MM.1S (cell line): Measurements from ENCODE around the gene TRIM5.

Experiments
- DNase-seq: peaks from one replicate; pipeline ENCODE4 v3.0.0-alpha.2; 2015
- H2AFZ ChIP-seq: fragments of 300-600 bp; sonication (generic); 2 replicates; pipeline ENCODE4 v1.6.0; 2016; ENCODE audit warnings: antibody characterized with exemption, low read length
- H3F3A ChIP-seq: fragments of 300-600 bp; sonication (generic); 2 replicates; pipeline ENCODE4 v1.6.1; 2016; ENCODE audit warnings: mild to moderate bottlenecking, antibody characterized with exemption, low read length, moderate library complexity, mixed read lengths; ENCODE audit not compliant: insufficient read depth
- H3K27ac ChIP-seq: fragments of 300-600 bp; sonication (generic); 2 replicates; pipeline ENCODE4 v1.5.1; 2016; ENCODE audit warnings: mild to moderate bottlenecking, low read length
- H3K27me3 ChIP-seq: fragments of 300-600 bp; sonication (generic); replicated peaks from 2 replicates; pipeline ENCODE4 v1.6.0; 2016; ENCODE audit warnings: low read length; ENCODE audit not compliant: insufficient read depth
- H3K36me3 ChIP-seq: fragments of 300-600 bp; sonication (generic); replicated peaks from 2 replicates; pipeline ENCODE4 v1.6.1; 2016; ENCODE audit warnings: mild to moderate bottlenecking, low read length, mixed read lengths; ENCODE audit not compliant: insufficient read depth
- H3K4me1 ChIP-seq: fragments of 300-600 bp; sonication (generic); 2 replicates; pipeline ENCODE4 v1.6.1; 2016; ENCODE audit warnings: low read length, mixed read lengths
- H3K4me2 ChIP-seq: fragments of 300-600 bp; sonication (generic); 2 replicates; pipeline ENCODE4 v1.6.0; 2016; ENCODE audit warnings: low read depth, low read length
- H3K4me3 ChIP-seq: fragments of 300-600 bp; sonication (generic); 2 replicates; pipeline ENCODE4 v1.5.1; 2016; ENCODE audit warnings: low read length, mixed read lengths
- H3K79me2 ChIP-seq: fragments of 300-600 bp; sonication (generic); 2 replicates; pipeline ENCODE4 v1.6.1; 2016; ENCODE audit warnings: mixed run types, low read length, mixed read lengths
- H3K9ac ChIP-seq: fragments of 300-600 bp; sonication (generic); 2 replicates; pipeline ENCODE4 v1.6.1; 2016; ENCODE audit warnings: low read length, mixed read lengths
- H3K9me2 ChIP-seq: fragments of 300-600 bp; sonication (generic); replicated peaks from 2 replicates; pipeline ENCODE4 v1.6.1; 2016; ENCODE audit warnings: mild to moderate bottlenecking, low read length, mixed read lengths; ENCODE audit not compliant: insufficient read depth
- H3K9me3 ChIP-seq: fragments of 300-600 bp; sonication (generic); replicated peaks from 2 replicates; pipeline ENCODE4 v1.6.1; 2016; ENCODE audit warnings: mild to moderate bottlenecking, low read length, mixed read lengths; ENCODE audit not compliant: insufficient read depth
- H4K20me1 ChIP-seq: fragments of 300-600 bp; sonication (generic); 2 replicates; pipeline ENCODE4 v1.6.1; 2016; ENCODE audit warnings: mild to moderate bottlenecking, low read length, moderate library complexity, mixed read lengths; ENCODE audit not compliant: insufficient read depth
- EZH2 ChIP-seq: fragments of 300-600 bp; sonication (generic); optimal IDR thresholded peaks from 2 replicates; pipeline ENCODE3; 2017; ENCODE audit warnings: low read depth, mild to moderate bottlenecking, antibody characterized with exemption, low read length, mixed read lengths
- EZH2phosphoT487 ChIP-seq: fragments of 300-600 bp; sonication (generic); IDR thresholded peaks from 2 replicates; pipeline ENCODE4 v1.6.1; 2018; ENCODE audit warnings: antibody characterized with exemption, low read length
- TF ChIP-seq, protein P1 (sequence below): fragments of 300-600 bp; sonication (generic); IDR thresholded peaks from 2 replicates; pipeline ENCODE4 v1.5.1; 2016; ENCODE audit warnings: antibody characterized with exemption, low read length, mixed read lengths

Gene TRIM5

DNA sequence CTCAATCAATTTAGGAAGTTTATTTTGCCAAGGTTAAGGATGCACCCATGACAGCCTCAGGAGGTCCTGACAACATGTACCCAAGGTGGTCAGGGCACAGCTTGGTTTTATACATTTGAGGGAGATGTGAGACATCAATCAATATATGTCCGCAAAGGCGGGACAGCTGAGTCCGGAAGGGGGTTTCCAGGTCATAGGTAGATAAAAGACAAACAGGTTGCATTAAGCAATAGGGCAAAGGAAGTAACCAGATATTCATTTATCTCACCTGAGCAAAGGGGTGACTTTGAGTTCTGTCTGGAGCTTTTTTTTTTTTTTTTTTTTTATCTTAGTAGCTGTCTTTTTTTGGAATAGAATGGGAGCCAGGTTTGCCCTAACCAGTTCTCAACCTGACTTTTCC lies 62.1 kb downstream of the TRIM5 start:
- no peak overlapping the region for H3K9ac ChIP-seq
- no peak overlapping the region for H3K27ac ChIP-seq
- no peaks in the 10 kb centered on the region for H4K20me1 ChIP-seq
- no peak overlapping the region for H3K4me2 ChIP-seq
- no peaks in the 10 kb centered on the region for H3K9me3 ChIP-seq
- H3K4me1 ChIP-seq = peaks cover 8% of the 10 kb centered on the region
- no peak for DNase-seq
- H2AFZ ChIP-seq = no peak overlapping the region
- TF ChIP-seq EZH2 (no peak), EZH2phosphoT487 (no peak)
- TF ChIP-seq, protein P1, sequence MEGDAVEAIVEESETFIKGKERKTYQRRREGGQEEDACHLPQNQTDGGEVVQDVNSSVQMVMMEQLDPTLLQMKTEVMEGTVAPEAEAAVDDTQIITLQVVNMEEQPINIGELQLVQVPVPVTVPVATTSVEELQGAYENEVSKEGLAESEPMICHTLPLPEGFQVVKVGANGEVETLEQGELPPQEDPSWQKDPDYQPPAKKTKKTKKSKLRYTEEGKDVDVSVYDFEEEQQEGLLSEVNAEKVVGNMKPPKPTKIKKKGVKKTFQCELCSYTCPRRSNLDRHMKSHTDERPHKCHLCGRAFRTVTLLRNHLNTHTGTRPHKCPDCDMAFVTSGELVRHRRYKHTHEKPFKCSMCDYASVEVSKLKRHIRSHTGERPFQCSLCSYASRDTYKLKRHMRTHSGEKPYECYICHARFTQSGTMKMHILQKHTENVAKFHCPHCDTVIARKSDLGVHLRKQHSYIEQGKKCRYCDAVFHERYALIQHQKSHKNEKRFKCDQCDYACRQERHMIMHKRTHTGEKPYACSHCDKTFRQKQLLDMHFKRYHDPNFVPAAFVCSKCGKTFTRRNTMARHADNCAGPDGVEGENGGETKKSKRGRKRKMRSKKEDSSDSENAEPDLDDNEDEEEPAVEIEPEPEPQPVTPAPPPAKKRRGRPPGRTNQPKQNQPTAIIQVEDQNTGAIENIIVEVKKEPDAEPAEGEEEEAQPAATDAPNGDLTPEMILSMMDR = no peak
- no peaks in the 10 kb centered on the region for H3K27me3 ChIP-seq
- no peaks in the 10 kb centered on the region for H3K36me3 ChIP-seq
- no peaks in the 10 kb centered on the region for H3K79me2 ChIP-seq
- no peaks in the 10 kb centered on the region for H3K9me2 ChIP-seq
- H3F3A ChIP-seq = no peaks in the 10 kb centered on the region
- no peak overlapping the region for H3K4me3 ChIP-seq

- Histone ChIP-seq H3K4me2 (no peak overlapping the region), H3K9ac (no peak overlapping the region), H3K9me2 (no peaks in the 10 kb centered on the region), H3K27me3 (no peaks in the 10 kb centered on the region), H3F3A (no peaks in the 10 kb centered on the region), H3K27ac (no peak overlapping the region), H3K36me3 (no peaks in the 10 kb centered on the region), H2AFZ (no peak overlapping the region), H4K20me1 (no peaks in the 10 kb centered on the region), H3K9me3 (no peaks in the 10 kb centered on the region), H3K4me3 (no peak overlapping the region), H3K79me2 (no peaks in the 10 kb centered on the region), H3K4me1 (peaks cover 8% of the 10 kb centered on the region)
- TF ChIP-seq, protein P1 = no peak
- TF ChIP-seq EZH2 (no peak), EZH2phosphoT487 (no peak)
- no peak for DNase-seq
Observed at GRCh38 chr11:5621580-5621979, 63.3 kb downstream of the TRIM5 start.

- no peaks in the 10 kb centered on the region for H3K9me3 ChIP-seq
- H3K4me3 ChIP-seq = no peak overlapping the region
- H3F3A ChIP-seq = no peaks in the 10 kb centered on the region
- no peak for DNase-seq
- no peak overlapping the region for H3K27ac ChIP-seq
- no peak overlapping the region for H3K4me2 ChIP-seq
- H2AFZ ChIP-seq = no peak overlapping the region
- H4K20me1 ChIP-seq = no peaks in the 10 kb centered on the region
- H3K36me3 ChIP-seq = no peaks in the 10 kb centered on the region
- TF ChIP-seq, protein P1 = no peak
- no peak for TF ChIP-seq EZH2phosphoT487
- no peaks in the 10 kb centered on the region for H3K27me3 ChIP-seq
- no peaks in the 10 kb centered on the region for H3K9me2 ChIP-seq
- H3K4me1 ChIP-seq = peaks cover 8% of the 10 kb centered on the region
- no peak overlapping the region for H3K9ac ChIP-seq
- H3K79me2 ChIP-seq = no peaks in the 10 kb centered on the region
Observed at GRCh38 chr11:5620651-5621521, 64.0 kb downstream of the TRIM5 start.
